Measurements from ENCODE around the gene CKM.

Gene CKM

GRCh38 chr19:45322744-45323281 lies at the start of gene CKM:
CKM (minus strand) TSS chr19:45322875; CDS start chr19:45319713, 3,162 bp downstream.
- DNase-seq = no peak

- DNase-seq = peak; percentile 91
Observed at GRCh38 chr19:45370410-45371204, 47.9 kb upstream of the CKM start, which contains the start of gene ERCC2. ERCC2 (minus strand) TSS chr19:45370573; CDS start chr19:45370540, 33 bp downstream.

- DNase-seq = no peak
Observed at GRCh38 chr19:45368737-45369340, 46.2 kb upstream of the CKM start.

GRCh38 chr19:45368127-45368526 lies 45.5 kb upstream of the CKM start:
- no peak for DNase-seq

- no peak for DNase-seq
Observed at GRCh38 chr19:45364696-45365095, 42.0 kb upstream of the CKM start.

- no peak for DNase-seq
Observed at GRCh38 chr19:45363861-45364459, 41.3 kb upstream of the CKM start.

GRCh38 chr19:45362291-45362690 lies 39.6 kb upstream of the CKM start:
- no peak for DNase-seq

GRCh38 chr19:45361608-45362007 lies 38.9 kb upstream of the CKM start:
- DNase-seq = no peak

- no peak for DNase-seq
Observed at GRCh38 chr19:45358213-45358792, 35.6 kb upstream of the CKM start.

- no peak for DNase-seq
Observed at GRCh38 chr19:45357445-45357783, 34.7 kb upstream of the CKM start.

GRCh38 chr19:45356760-45357444 lies 34.2 kb upstream of the CKM start:
- no peak for DNase-seq

- DNase-seq = no peak
Observed at GRCh38 chr19:45355910-45356309, 33.2 kb upstream of the CKM start.

- DNase-seq = no peak
Observed at GRCh38 chr19:45355402-45355801, 32.7 kb upstream of the CKM start.

GRCh38 chr19:45354241-45354842 lies 31.7 kb upstream of the CKM start:
- DNase-seq = no peak

- no peak for DNase-seq
Observed at GRCh38 chr19:45352914-45353796, 30.5 kb upstream of the CKM start.

GRCh38 chr19:45352471-45352870 lies 29.8 kb upstream of the CKM start:
- DNase-seq = no peak

- DNase-seq = no peak
Observed at GRCh38 chr19:45352062-45352461, 29.4 kb upstream of the CKM start.

- DNase-seq = no peak
Observed at GRCh38 chr19:45351401-45351952, 28.8 kb upstream of the CKM start.

GRCh38 chr19:45350477-45351058 lies 27.9 kb upstream of the CKM start:
- DNase-seq = no peak

GRCh38 chr19:45349430-45349941 lies 26.8 kb upstream of the CKM start:
- no peak for DNase-seq

GRCh38 chr19:45349126-45349415 lies 26.4 kb upstream of the CKM start:
- DNase-seq = no peak
